Pons (tissue), 1 donor: ENCODE measurements around the gene MAMSTR.
"Not testable (repeated sequence)": the region's sequence is repeated elsewhere in the genome, so short reads cannot be mapped to it uniquely, and the experiment has no call there.

ENCODE experiments used
- DNase-seq: peaks from one replicate; pipeline ENCODE4 v3.0.0-alpha.2; 2016; ENCODE audit warnings: low spot score

The MAMSTR gene

GRCh38 chr19:48719263-48720171 is at the start of gene MAMSTR:
Gene MAMSTR (minus strand): TSS chr19:48719725. CDS start chr19:48719031, 694 bp downstream.
- DNase-seq = no peak

- DNase-seq = no peak
Measured at GRCh38 chr19:48768994-48769713, 49.6 kb upstream of the MAMSTR start.

GRCh38 chr19:48768171-48768753 is 48.7 kb upstream of the MAMSTR start:
- not testable (repeated sequence) for DNase-seq

GRCh38 chr19:48765816-48766215 is 46.3 kb upstream of the MAMSTR start:
- DNase-seq = not testable (repeated sequence)

GRCh38 chr19:48760504-48761205 is 41.1 kb upstream of the MAMSTR start:
- DNase-seq = no peak

GRCh38 chr19:48757741-48758144 is 38.2 kb upstream of the MAMSTR start:
- no peak for DNase-seq

- no peak for DNase-seq
Measured at GRCh38 chr19:48757089-48757675, 37.7 kb upstream of the MAMSTR start.

GRCh38 chr19:48756686-48757085 is 37.2 kb upstream of the MAMSTR start:
- no peak for DNase-seq

GRCh38 chr19:48756212-48756611 is 36.7 kb upstream of the MAMSTR start:
- DNase-seq = no peak

- no peak for DNase-seq
Measured at GRCh38 chr19:48755787-48756186, 36.3 kb upstream of the MAMSTR start.

GRCh38 chr19:48755084-48755641 is 35.6 kb upstream of the MAMSTR start, which contains the start of gene FGF21:
Gene FGF21 (plus strand): TSS chr19:48755524. CDS start chr19:48756237, 713 bp downstream.
- DNase-seq = no peak

GRCh38 chr19:48752496-48753365 is 33.2 kb upstream of the MAMSTR start, which contains the start of gene FUT1:
Gene FUT1 (minus strand): TSS chr19:48752641. CDS start chr19:48751281, 1,360 bp downstream.
- no peak for DNase-seq

- DNase-seq = no peak
Measured at GRCh38 chr19:48751845-48752495, 32.4 kb upstream of the MAMSTR start.

GRCh38 chr19:48750771-48751504 is 31.4 kb upstream of the MAMSTR start:
- no peak for DNase-seq

- DNase-seq = no peak
Measured at GRCh38 chr19:48750351-48750750, 30.8 kb upstream of the MAMSTR start.

GRCh38 chr19:48749571-48750198 is 30.2 kb upstream of the MAMSTR start:
- no peak for DNase-seq

- peak; percentile 78 for DNase-seq
Measured at GRCh38 chr19:48746738-48747575, 27.4 kb upstream of the MAMSTR start, which contains the start of gene IZUMO1. Gene IZUMO1 (minus strand): TSS chr19:48746909. CDS start chr19:48745859, 1,050 bp downstream.
